Measurements from ENCODE around the gene SIAH3. TPM values are rescaled to one million over a fixed set of nuclear protein-coding genes. Genes with fewer than 3 reads are reported as not detected.

Gene SIAH3
- total and polyA plus RNA-seq, 2 experiments from 2014 or later = 0.13 to 0.17 TPM

DNA sequence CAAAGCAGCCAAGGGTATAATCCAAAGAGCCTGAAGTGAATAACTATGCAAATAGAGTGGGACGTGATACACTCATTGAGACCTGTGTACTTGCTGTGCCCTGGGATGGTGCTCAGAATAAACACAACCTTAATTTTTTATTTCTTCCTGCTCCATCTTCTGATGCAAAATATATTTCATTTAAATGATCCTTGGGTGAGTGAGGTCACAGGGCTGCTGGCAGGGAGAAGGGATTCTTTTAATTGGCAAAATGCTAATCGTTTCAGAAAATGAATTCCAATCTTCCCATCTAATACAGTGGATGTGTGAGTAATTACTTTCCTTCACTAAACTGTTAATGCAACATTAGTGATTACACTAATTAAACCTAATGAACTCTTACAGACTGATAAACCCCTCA lies 63.5 kb downstream of the SIAH3 start:
- Histone ChIP-seq H3F3A (replicated peaks; ENCODE audit: low read depth) (no peaks in the 10 kb centered on the region), H4K20me1 (replicated peaks; ENCODE audit: insufficient read depth) (no peaks in the 10 kb centered on the region), H2AFZ (no peak overlapping the region), H3K4me3 (no peak overlapping the region), H3K36me3 (ENCODE audit: insufficient read depth) (no peaks in the 10 kb centered on the region), H3K27me3 (ENCODE audit: insufficient read depth) (no peaks in the 10 kb centered on the region), H3K79me2 (replicated peaks; ENCODE audit: insufficient read depth) (no peaks in the 10 kb centered on the region), H3K4me1 (ENCODE audit: insufficient read depth) (no peaks in the 10 kb centered on the region), H3K27ac (ENCODE audit: low read depth) (no peak overlapping the region), H3K4me2 (no peak overlapping the region), H3K9me2 (ENCODE audit: insufficient read depth) (0 out of 2 replicates have a peak, but pooled peaks cover 5% of the 10 kb centered on the region)
- Mint-ChIP-seq H3K27me3 (ENCODE audit: insufficient read depth, low read depth, poor library complexity) (peaks cover 4% of the 10 kb centered on the region), H3K4me1 (no peaks in the 10 kb centered on the region), H3K36me3 (ENCODE audit: low read depth) (no peaks in the 10 kb centered on the region), H3K4me3 (no peak overlapping the region), H3K9me3 (no peaks in the 10 kb centered on the region), H3K27ac (no peak overlapping the region)
- ATAC-seq (no peak), DNase-seq (ENCODE audit: low spot score) (no peak)
- no peak for TF ChIP-seq EZH2phosphoT487 (IDR thresholded peaks at IDR 0.05; ENCODE audit: unreplicated experiment)
- TF ChIP-seq EZH2 (IDR thresholded peaks at IDR 0.05; ENCODE audit: low read depth, unreplicated experiment) = no peak
- no peak for TF ChIP-seq POLR2AphosphoS5 (IDR thresholded peaks at IDR 0.05; ENCODE audit: low read depth)
- no peak for TF ChIP-seq JUNB (IDR thresholded peaks at IDR 0.05; ENCODE audit: unreplicated experiment)
- TF ChIP-seq, protein P1, sequence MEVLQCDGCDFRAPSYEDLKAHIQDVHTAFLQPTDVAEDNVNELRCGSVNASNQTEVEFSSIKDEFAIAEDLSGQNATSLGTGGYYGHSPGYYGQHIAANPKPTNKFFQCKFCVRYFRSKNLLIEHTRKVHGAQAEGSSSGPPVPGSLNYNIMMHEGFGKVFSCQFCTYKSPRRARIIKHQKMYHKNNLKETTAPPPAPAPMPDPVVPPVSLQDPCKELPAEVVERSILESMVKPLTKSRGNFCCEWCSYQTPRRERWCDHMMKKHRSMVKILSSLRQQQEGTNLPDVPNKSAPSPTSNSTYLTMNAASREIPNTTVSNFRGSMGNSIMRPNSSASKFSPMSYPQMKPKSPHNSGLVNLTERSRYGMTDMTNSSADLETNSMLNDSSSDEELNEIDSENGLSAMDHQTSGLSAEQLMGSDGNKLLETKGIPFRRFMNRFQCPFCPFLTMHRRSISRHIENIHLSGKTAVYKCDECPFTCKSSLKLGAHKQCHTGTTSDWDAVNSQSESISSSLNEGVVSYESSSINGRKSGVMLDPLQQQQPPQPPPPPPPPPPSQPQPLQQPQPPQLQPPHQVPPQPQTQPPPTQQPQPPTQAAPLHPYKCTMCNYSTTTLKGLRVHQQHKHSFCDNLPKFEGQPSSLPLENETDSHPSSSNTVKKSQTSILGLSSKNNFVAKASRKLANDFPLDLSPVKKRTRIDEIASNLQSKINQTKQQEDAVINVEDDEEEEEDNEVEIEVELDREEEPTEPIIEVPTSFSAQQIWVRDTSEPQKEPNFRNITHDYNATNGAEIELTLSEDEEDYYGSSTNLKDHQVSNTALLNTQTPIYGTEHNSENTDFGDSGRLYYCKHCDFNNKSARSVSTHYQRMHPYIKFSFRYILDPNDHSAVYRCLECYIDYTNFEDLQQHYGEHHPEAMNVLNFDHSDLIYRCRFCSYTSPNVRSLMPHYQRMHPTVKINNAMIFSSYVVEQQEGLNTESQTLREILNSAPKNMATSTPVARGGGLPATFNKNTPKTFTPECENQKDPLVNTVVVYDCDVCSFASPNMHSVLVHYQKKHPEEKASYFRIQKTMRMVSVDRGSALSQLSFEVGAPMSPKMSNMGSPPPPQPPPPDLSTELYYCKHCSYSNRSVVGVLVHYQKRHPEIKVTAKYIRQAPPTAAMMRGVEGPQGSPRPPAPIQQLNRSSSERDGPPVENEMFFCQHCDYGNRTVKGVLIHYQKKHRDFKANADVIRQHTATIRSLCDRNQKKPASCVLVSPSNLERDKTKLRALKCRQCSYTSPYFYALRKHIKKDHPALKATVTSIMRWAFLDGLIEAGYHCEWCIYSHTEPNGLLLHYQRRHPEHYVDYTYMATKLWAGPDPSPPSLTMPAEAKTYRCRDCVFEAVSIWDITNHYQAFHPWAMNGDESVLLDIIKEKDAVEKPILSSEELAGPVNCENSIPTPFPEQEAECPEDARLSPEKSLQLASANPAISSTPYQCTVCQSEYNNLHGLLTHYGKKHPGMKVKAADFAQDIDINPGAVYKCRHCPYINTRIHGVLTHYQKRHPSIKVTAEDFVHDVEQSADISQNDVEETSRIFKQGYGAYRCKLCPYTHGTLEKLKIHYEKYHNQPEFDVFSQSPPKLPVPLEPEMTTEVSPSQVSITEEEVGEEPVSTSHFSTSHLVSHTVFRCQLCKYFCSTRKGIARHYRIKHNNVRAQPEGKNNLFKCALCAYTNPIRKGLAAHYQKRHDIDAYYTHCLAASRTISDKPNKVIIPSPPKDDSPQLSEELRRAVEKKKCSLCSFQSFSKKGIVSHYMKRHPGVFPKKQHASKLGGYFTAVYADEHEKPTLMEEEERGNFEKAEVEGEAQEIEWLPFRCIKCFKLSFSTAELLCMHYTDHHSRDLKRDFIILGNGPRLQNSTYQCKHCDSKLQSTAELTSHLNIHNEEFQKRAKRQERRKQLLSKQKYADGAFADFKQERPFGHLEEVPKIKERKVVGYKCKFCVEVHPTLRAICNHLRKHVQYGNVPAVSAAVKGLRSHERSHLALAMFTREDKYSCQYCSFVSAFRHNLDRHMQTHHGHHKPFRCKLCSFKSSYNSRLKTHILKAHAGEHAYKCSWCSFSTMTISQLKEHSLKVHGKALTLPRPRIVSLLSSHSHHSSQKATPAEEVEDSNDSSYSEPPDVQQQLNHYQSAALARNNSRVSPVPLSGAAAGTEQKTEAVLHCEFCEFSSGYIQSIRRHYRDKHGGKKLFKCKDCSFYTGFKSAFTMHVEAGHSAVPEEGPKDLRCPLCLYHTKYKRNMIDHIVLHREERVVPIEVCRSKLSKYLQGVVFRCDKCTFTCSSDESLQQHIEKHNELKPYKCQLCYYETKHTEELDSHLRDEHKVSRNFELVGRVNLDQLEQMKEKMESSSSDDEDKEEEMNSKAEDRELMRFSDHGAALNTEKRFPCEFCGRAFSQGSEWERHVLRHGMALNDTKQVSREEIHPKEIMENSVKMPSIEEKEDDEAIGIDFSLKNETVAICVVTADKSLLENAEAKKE (CRISPR knock-in tag; IDR thresholded peaks at IDR 0.05) = no peak
- TF ChIP-seq, protein P2, sequence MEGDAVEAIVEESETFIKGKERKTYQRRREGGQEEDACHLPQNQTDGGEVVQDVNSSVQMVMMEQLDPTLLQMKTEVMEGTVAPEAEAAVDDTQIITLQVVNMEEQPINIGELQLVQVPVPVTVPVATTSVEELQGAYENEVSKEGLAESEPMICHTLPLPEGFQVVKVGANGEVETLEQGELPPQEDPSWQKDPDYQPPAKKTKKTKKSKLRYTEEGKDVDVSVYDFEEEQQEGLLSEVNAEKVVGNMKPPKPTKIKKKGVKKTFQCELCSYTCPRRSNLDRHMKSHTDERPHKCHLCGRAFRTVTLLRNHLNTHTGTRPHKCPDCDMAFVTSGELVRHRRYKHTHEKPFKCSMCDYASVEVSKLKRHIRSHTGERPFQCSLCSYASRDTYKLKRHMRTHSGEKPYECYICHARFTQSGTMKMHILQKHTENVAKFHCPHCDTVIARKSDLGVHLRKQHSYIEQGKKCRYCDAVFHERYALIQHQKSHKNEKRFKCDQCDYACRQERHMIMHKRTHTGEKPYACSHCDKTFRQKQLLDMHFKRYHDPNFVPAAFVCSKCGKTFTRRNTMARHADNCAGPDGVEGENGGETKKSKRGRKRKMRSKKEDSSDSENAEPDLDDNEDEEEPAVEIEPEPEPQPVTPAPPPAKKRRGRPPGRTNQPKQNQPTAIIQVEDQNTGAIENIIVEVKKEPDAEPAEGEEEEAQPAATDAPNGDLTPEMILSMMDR (conservative IDR thresholded peaks at IDR 0.05; ENCODE audit: low read depth in 2 of 2) = no peak
- no peak for TF ChIP-seq NANOG (IDR thresholded peaks at IDR 0.05; ENCODE audit: borderline replicate concordance)
- no peak for TF ChIP-seq ZNF331 (CRISPR knock-in tag; IDR thresholded peaks at IDR 0.05; ENCODE audit: low read depth)
- TF ChIP-seq, protein P3, sequence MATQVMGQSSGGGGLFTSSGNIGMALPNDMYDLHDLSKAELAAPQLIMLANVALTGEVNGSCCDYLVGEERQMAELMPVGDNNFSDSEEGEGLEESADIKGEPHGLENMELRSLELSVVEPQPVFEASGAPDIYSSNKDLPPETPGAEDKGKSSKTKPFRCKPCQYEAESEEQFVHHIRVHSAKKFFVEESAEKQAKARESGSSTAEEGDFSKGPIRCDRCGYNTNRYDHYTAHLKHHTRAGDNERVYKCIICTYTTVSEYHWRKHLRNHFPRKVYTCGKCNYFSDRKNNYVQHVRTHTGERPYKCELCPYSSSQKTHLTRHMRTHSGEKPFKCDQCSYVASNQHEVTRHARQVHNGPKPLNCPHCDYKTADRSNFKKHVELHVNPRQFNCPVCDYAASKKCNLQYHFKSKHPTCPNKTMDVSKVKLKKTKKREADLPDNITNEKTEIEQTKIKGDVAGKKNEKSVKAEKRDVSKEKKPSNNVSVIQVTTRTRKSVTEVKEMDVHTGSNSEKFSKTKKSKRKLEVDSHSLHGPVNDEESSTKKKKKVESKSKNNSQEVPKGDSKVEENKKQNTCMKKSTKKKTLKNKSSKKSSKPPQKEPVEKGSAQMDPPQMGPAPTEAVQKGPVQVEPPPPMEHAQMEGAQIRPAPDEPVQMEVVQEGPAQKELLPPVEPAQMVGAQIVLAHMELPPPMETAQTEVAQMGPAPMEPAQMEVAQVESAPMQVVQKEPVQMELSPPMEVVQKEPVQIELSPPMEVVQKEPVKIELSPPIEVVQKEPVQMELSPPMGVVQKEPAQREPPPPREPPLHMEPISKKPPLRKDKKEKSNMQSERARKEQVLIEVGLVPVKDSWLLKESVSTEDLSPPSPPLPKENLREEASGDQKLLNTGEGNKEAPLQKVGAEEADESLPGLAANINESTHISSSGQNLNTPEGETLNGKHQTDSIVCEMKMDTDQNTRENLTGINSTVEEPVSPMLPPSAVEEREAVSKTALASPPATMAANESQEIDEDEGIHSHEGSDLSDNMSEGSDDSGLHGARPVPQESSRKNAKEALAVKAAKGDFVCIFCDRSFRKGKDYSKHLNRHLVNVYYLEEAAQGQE (IDR thresholded peaks at IDR 0.05; ENCODE audit: unreplicated experiment) = no peak
- TF ChIP-seq STAT1 (IDR thresholded peaks at IDR 0.05; ENCODE audit: unreplicated experiment) = no peak
- TF ChIP-seq, protein P4, sequence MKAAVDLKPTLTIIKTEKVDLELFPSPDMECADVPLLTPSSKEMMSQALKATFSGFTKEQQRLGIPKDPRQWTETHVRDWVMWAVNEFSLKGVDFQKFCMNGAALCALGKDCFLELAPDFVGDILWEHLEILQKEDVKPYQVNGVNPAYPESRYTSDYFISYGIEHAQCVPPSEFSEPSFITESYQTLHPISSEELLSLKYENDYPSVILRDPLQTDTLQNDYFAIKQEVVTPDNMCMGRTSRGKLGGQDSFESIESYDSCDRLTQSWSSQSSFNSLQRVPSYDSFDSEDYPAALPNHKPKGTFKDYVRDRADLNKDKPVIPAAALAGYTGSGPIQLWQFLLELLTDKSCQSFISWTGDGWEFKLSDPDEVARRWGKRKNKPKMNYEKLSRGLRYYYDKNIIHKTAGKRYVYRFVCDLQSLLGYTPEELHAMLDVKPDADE (IDR thresholded peaks at IDR 0.05) = no peak
- TF ChIP-seq ZNF114 (CRISPR knock-in tag; IDR thresholded peaks at IDR 0.05) = no peak
- TF ChIP-seq CREB1 (CRISPR knock-in tag; IDR thresholded peaks at IDR 0.05; ENCODE audit: low read depth) = no peak

Measured in GM23338 (cell line).